GM23338 (cell line): ENCODE results near the gene NUP88.

Experiments
- POLR2AphosphoS5 ChIP-seq: IDR thresholded peaks from 2 replicates; pipeline ENCODE4 v1.6.1; 2016; ENCODE audit warnings: antibody characterized with exemption, low read depth
- ZNF331 ChIP-seq: fragments of 250-450 bp; sonication (Bioruptor Pico); IDR thresholded peaks from 2 replicates; pipeline ENCODE4 v1.5.0; 2020; ENCODE audit warnings: low read depth, mild to moderate bottlenecking, moderate library complexity
- TF ChIP-seq, protein P1 (sequence below), 2 experiments: fragments of 200-600 bp in 1 of 2; sonication (generic) in 1 of 2; conservative IDR thresholded peaks; 2 replicates each; pipeline versions ENCODE4 v1.5.1 to v1.6.1; 2016 to 2017; ENCODE audit warnings: antibody characterized with exemption in 2 of 2, low read depth in 2 of 2, mild to moderate bottlenecking in 2 of 2, moderate library complexity in 1 of 2

DNA sequence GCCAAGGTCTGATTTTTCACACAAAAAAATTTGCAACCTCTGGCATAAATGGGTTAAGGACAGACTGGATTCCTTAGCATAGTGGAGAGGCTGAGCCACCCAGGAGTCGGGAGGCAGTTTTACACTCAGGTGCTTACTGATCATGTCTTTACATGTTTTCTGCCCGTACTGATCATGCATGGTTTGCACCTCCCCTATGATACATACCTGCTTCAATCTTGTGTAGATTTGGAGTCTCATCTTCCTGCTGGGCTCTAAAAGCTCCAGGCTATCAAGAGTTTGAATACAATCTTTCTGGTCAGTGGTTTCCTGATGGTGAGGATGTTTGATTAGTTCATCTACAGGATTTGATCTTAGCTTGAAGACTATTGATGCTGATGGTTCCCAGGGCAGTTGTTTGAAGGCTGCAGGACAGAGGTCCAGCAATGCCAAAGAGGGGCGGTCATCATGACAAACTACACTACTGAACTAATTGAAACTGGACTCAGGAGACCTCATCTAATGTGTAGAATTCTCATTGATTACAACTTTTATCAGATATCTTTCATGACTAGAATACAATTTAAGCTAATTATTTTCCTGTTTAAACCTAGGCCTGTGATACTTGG lies 12.6 kb upstream of the NUP88 start:
- TF ChIP-seq POLR2AphosphoS5 (no peak; the same call in 1 of the 2 replicates), ZNF331 (CRISPR knock-in tag) (no peak)
- TF ChIP-seq, protein P1, sequence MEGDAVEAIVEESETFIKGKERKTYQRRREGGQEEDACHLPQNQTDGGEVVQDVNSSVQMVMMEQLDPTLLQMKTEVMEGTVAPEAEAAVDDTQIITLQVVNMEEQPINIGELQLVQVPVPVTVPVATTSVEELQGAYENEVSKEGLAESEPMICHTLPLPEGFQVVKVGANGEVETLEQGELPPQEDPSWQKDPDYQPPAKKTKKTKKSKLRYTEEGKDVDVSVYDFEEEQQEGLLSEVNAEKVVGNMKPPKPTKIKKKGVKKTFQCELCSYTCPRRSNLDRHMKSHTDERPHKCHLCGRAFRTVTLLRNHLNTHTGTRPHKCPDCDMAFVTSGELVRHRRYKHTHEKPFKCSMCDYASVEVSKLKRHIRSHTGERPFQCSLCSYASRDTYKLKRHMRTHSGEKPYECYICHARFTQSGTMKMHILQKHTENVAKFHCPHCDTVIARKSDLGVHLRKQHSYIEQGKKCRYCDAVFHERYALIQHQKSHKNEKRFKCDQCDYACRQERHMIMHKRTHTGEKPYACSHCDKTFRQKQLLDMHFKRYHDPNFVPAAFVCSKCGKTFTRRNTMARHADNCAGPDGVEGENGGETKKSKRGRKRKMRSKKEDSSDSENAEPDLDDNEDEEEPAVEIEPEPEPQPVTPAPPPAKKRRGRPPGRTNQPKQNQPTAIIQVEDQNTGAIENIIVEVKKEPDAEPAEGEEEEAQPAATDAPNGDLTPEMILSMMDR (conservative IDR thresholded peaks at IDR 0.05; ENCODE audit: low read depth in 2 of 2), result no peak
